Smooth muscle cell (in vitro differentiated cells): ENCODE data around the gene ABCC10. TPM values are rescaled to one million over a fixed set of nuclear protein-coding genes. Genes with fewer than 3 reads are reported as not detected.
A peak's percentile ranks its signal among the peaks of the same experiment; 100 is the strongest.

Source experiments
- DNase-seq: peaks from one replicate; lab custom pipeline; 2025; ENCODE audit not compliant: unreplicated experiment; lab: John Stamatoyannopoulos, UW
- H2AFZ ChIP-seq: fragments of 200-600 bp; sonication (generic); 2 replicates; pipeline ENCODE4 v1.6.0; 2016; ENCODE audit warnings: antibody characterized with exemption, low read depth, mild to moderate bottlenecking
- H3F3A ChIP-seq: fragments of 200-600 bp; sonication (generic); 2 replicates; pipeline ENCODE4 v1.6.0; 2017; ENCODE audit warnings: antibody characterized with exemption, low read depth
- H3K27ac ChIP-seq: fragments of 200-600 bp; sonication (generic); 2 replicates; pipeline ENCODE4 v1.5.1; 2016; ENCODE audit warnings: low read depth, mild to moderate bottlenecking
- H3K27me3 ChIP-seq: fragments of 200-600 bp; sonication (generic); 2 replicates; pipeline ENCODE4 v1.6.1; 2016; ENCODE audit warnings: low read depth, mild to moderate bottlenecking
- H3K36me3 ChIP-seq: fragments of 200-600 bp; sonication (generic); 2 replicates; pipeline ENCODE4 v1.5.1; 2016; ENCODE audit warnings: low read depth
- H3K4me1 ChIP-seq: fragments of 200-600 bp; sonication (generic); 2 replicates; pipeline ENCODE4 v1.5.1; 2016; ENCODE audit warnings: low read depth
- H3K4me2 ChIP-seq: fragments of 200-600 bp; sonication (generic); 2 replicates; pipeline ENCODE4 v1.6.0; 2016; ENCODE audit warnings: mild to moderate bottlenecking
- H3K4me3 ChIP-seq: fragments of 200-600 bp; sonication (generic); 2 replicates; pipeline ENCODE4 v1.5.1; 2016; ENCODE audit warnings: mild to moderate bottlenecking
- H3K79me2 ChIP-seq: fragments of 200-600 bp; sonication (generic); 2 replicates; pipeline ENCODE4 v1.6.0; 2016; ENCODE audit warnings: low read depth, mild to moderate bottlenecking
- H3K9ac ChIP-seq: fragments of 200-600 bp; sonication (generic); 2 replicates; pipeline ENCODE4 v1.6.0; 2016; ENCODE audit warnings: low read depth
- H3K9me3 ChIP-seq: fragments of 200-600 bp; sonication (generic); replicated peaks from 2 replicates; pipeline ENCODE4 v1.5.1; 2016; ENCODE audit warnings: low read depth
- H4K20me1 ChIP-seq: fragments of 200-600 bp; sonication (generic); 2 replicates; pipeline ENCODE4 v1.6.0; 2016; ENCODE audit warnings: low read depth
- WGBS: methylation state at CpG from one replicate; pipeline ENCODE4 v1.1.7; 2016; ENCODE audit warnings: low lambda C conversion rate; 5-methylcytosine and 5-hydroxymethylcytosine counted together
- polyA plus RNA-seq: library from polyadenylated mRNA; unstranded; fragments of >200 nt; fragmentation: Nextera tagmentation; extraction: Ambion mirVana; gene quantifications from 2 replicates; pipeline ENCODE4 v1.2.1, GENCODE V29; 2016
- total RNA-seq: library from RNA; depleted of rRNA; stranded (reverse); fragments of >200 nt; gene quantifications from 2 replicates; pipeline ENCODE4 v1.2.3, GENCODE V29; 2014
- TF ChIP-seq, protein P1 (sequence below): fragments of 200-600 bp; sonication (generic); IDR thresholded peaks from 2 replicates; pipeline ENCODE4 v1.5.1; 2017; ENCODE audit warnings: borderline replicate concordance, mild to moderate bottlenecking, antibody characterized with exemption; ENCODE audit not compliant: insufficient read depth, poor library complexity, severe bottlenecking

Gene ABCC10
- total and polyA plus RNA-seq, 2 experiments from 2014 or later = 11.2 to 17.8 TPM

DNA sequence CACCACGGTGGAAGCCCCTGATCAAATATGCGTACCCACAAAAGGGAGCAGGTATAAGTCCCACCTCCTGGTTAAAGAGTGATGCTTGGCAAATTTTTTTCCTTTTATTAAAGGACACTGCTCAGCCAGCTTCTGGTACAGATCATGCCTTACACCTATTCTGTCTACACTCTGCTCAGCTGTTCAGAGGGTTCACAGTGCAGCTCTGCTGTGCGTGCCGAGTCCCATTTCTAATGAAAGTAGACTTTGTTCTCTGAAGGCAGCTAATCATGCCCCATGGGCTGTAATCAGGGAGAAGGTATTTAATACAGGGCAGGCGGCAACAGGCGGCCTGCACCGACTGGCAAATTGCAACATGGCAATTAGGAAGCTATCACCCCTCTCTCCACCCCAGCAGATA is 66.5 kb downstream of the ABCC10 start:
- peak overlapping the region; percentile 15 for H3K27ac ChIP-seq
- peaks cover 28% of the 10 kb centered on the region for H3K4me1 ChIP-seq
- WGBS = 78% methylated on average over 7 of the region's 7 CpGs

DNA sequence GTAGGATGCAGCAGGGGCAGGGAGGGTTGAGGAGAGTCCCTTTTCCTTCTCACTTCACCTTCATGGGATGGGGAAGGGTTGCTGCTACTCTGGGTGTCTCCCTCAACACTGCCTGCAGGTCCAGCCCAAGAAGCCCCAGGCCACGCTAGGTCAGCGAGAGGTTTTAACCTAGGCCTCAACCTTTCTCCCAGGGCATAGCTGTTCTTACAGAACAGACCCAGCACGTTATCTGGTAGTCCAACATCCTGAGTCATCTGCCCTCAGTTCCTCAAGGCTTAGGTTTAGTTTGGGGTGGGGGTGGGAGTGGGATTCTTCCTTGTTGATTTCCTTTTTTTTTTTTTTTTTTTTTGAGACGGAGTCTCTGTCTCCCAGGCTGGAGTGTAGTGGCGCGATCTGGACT is 67.0 kb downstream of the ABCC10 start:
- DNase-seq = no peak
- Histone ChIP-seq H3K4me1 (peaks cover 23% of the 10 kb centered on the region), H3K4me3 (no peak overlapping the region), H2AFZ (no peak overlapping the region), H3F3A (no peaks in the 10 kb centered on the region), H3K79me2 (peaks cover 7% of the 10 kb centered on the region), H3K27me3 (no peaks in the 10 kb centered on the region), H3K9me3 (no peaks in the 10 kb centered on the region), H3K4me2 (no peak overlapping the region), H3K36me3 (no peaks in the 10 kb centered on the region), H3K9ac (no peak overlapping the region), H4K20me1 (no peaks in the 10 kb centered on the region), H3K27ac (peak overlapping the region; percentile 15)
- 71% methylated on average over 6 of the region's 6 CpGs for WGBS
- TF ChIP-seq, protein P1, sequence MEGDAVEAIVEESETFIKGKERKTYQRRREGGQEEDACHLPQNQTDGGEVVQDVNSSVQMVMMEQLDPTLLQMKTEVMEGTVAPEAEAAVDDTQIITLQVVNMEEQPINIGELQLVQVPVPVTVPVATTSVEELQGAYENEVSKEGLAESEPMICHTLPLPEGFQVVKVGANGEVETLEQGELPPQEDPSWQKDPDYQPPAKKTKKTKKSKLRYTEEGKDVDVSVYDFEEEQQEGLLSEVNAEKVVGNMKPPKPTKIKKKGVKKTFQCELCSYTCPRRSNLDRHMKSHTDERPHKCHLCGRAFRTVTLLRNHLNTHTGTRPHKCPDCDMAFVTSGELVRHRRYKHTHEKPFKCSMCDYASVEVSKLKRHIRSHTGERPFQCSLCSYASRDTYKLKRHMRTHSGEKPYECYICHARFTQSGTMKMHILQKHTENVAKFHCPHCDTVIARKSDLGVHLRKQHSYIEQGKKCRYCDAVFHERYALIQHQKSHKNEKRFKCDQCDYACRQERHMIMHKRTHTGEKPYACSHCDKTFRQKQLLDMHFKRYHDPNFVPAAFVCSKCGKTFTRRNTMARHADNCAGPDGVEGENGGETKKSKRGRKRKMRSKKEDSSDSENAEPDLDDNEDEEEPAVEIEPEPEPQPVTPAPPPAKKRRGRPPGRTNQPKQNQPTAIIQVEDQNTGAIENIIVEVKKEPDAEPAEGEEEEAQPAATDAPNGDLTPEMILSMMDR = no peak

More for the DNA sequence above, 66.5 kb downstream of the ABCC10 start:
- DNase-seq = no peak
- TF ChIP-seq, protein P1 = no peak
- H2AFZ ChIP-seq = no peak overlapping the region
- H3K4me2 ChIP-seq = no peak overlapping the region
- no peak overlapping the region for H3K4me3 ChIP-seq
- no peaks in the 10 kb centered on the region for H3K27me3 ChIP-seq
- H4K20me1 ChIP-seq = no peaks in the 10 kb centered on the region
- no peaks in the 10 kb centered on the region for H3K36me3 ChIP-seq
- no peaks in the 10 kb centered on the region for H3K9me3 ChIP-seq
- H3K9ac ChIP-seq = no peak overlapping the region
- H3K79me2 ChIP-seq = peaks cover 7% of the 10 kb centered on the region
- no peaks in the 10 kb centered on the region for H3F3A ChIP-seq

DNA sequence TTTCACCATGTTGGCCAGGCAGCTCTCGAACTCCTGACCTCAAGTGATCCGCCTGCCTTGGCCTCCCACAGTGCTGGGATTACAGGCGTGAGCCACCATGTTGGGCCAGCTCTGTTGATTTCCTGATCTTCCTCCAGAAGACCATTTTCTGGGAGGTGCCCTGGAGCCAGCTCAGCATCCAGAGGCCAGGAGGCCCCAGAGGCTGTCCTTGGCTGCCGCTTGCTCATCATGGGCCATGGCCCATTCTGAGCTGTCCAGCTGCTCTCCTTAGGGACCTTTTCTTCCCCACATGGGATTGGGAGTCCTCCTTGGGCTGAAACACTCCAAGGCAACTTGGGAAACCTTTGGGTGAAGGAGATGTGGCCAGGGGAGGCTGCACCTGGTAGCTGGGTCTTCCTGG is 67.4 kb downstream of the ABCC10 start:
- Histone ChIP-seq H3K4me1 (peaks cover 23% of the 10 kb centered on the region), H3K27ac (no peak overlapping the region), H3K27me3 (no peaks in the 10 kb centered on the region), H2AFZ (no peak overlapping the region), H3K79me2 (peaks cover 7% of the 10 kb centered on the region), H3K36me3 (no peaks in the 10 kb centered on the region), H3F3A (no peaks in the 10 kb centered on the region), H3K4me3 (no peak overlapping the region), H3K9me3 (no peaks in the 10 kb centered on the region), H3K9ac (no peak overlapping the region), H4K20me1 (no peaks in the 10 kb centered on the region), H3K4me2 (no peak overlapping the region)
- 94% methylated on average over 4 of the region's 4 CpGs for WGBS
- DNase-seq = no peak
- TF ChIP-seq, protein P1 = no peak

DNA sequence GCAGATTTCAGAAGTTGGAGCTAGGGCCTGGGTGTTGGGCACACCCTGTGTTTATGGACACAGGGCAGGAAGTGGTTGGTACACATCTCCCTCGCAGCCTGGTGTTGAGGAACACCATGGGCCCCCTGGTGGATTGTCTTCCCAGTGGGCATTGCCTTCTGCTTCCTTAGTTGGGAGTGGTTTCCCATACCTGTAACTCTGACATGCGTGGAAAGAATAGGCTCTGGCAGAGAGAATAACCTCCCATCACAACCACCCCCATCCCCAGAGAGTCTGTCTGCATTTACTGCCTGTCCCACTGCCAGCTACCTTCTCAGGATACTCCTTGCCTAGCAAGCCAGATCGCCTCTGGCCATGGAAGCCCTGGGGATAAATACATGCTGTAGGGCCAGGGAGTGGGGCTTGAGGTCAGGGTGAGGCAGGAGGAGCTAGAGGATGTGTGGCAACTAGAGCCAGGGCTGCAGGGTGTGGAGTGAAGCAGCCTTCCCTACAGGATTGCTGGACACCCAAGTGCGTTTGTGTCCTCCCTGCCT is 68.1 kb downstream of the ABCC10 start:
- Histone ChIP-seq H3K27ac (peak overlapping the region; percentile 78), H3K9ac (no peak overlapping the region), H3K36me3 (no peaks in the 10 kb centered on the region), H2AFZ (no peak overlapping the region), H3K4me2 (no peak overlapping the region), H3F3A (no peaks in the 10 kb centered on the region), H3K27me3 (no peaks in the 10 kb centered on the region), H3K4me3 (no peak overlapping the region), H4K20me1 (no peaks in the 10 kb centered on the region), H3K79me2 (peaks cover 7% of the 10 kb centered on the region), H3K4me1 (peaks cover 23% of the 10 kb centered on the region), H3K9me3 (no peaks in the 10 kb centered on the region)
- DNase-seq = no peak
- TF ChIP-seq, protein P1 = peak; percentile 7
- 69% methylated on average over 4 of the region's 4 CpGs for WGBS
